ENCODE results near the gene TMEM245. TPM values are rescaled to one million over a fixed set of nuclear protein-coding genes. Genes with fewer than 3 reads are reported as not detected.

Gene TMEM245
- total and polyA plus RNA-seq, 2 donors (not counting 1 experiment from before 2014, with no cell fraction given): 6.3 to 34.3 TPM

DNA sequence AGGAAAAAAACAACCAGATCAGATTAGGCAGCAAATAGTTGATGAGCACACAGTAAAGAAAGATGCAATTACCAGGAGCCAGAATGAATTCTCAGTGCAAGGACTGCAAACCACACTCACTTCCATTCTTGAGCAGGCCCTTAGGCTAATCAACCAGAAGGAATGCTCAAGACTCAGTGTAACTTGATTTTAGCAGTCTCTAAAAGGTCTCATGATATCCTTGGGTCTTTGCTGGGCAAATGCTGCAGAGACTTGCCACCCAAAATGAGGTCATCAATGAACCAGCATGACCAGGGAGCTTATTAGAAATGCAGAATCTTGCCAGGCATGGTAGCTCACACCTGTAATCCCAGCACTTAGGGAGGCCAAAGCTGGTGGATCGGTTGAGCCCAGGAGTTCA, 20.1 kb upstream of the TMEM245 start:
- H3K4me2 ChIP-seq (replicated peaks; ENCODE audit: low read depth, low read length, poor library complexity, severe bottlenecking): no peak overlapping the region
- no peak overlapping the region for H3K27ac Mint-ChIP-seq
- no peak overlapping the region for H3K4me3 ChIP-seq (ENCODE audit: control extremely low read depth in 1 of 5, extremely low read depth in 1 of 5, insufficient read depth in 1 of 5, low read depth in 2 of 5, low read length in 4 of 5)
- H3K27me3 ChIP-seq (replicated peaks in 1 of 4; ENCODE audit: control extremely low read depth in 1 of 4, control insufficient read depth in 3 of 4, insufficient read depth in 4 of 4, low read length in 3 of 4): no peaks in the 10 kb centered on the region
- POLR2A ChIA-PET: no interaction called here
- DNase-seq: no peak
- no peaks in the 10 kb centered on the region for H3K36me3 ChIP-seq (replicated peaks in 1 of 2; ENCODE audit: control extremely low read depth in 1 of 2, control insufficient read depth in 1 of 2, extremely low read depth in 1 of 2, insufficient read depth in 2 of 2, low read length in 1 of 2)
- no peak overlapping the region for H3K4me3 Mint-ChIP-seq
- H3K27me3 Mint-ChIP-seq: peaks cover 20% of the 10 kb centered on the region
- no peak for ATAC-seq (ENCODE audit: low read depth)
- no peaks in the 10 kb centered on the region for H3K9me3 Mint-ChIP-seq (ENCODE audit: insufficient read depth)
- TF ChIP-seq EZH2 (IDR thresholded peaks at IDR 0.05; ENCODE audit: borderline replicate concordance, insufficient read depth, low read depth, low read length, poor library complexity, severe bottlenecking) (no peak), CTCF (IDR thresholded peaks at IDR 0.05) (no peak)
- intact Hi-C loops (cut with micrococcal nuclease): no loop called here
- no peak overlapping the region for H2AFZ ChIP-seq (ENCODE audit: insufficient read depth, low read depth, low read length, poor library complexity, severe bottlenecking)
- no peaks in the 10 kb centered on the region for H4K20me1 ChIP-seq (ENCODE audit: control insufficient read depth, insufficient read depth, low read length, poor library complexity, severe bottlenecking)
- no peak overlapping the region for H3K27ac ChIP-seq (ENCODE audit: low read length in 2 of 2)
- no peaks in the 10 kb centered on the region for H3K4me1 ChIP-seq (ENCODE audit: control insufficient read depth in 2 of 2, insufficient read depth in 2 of 2, low read length in 2 of 2)
- no peaks in the 10 kb centered on the region for H3K9me3 ChIP-seq (ENCODE audit: control extremely low read depth in 1 of 3, control insufficient read depth in 2 of 3, insufficient read depth in 1 of 3, low read length in 2 of 3)
- no peak overlapping the region for H3K9ac ChIP-seq (ENCODE audit: low read length)
- CTCF ChIA-PET: no interaction called here
- H3K4me1 Mint-ChIP-seq: peaks cover 1% of the 10 kb centered on the region
- 100% methylated on average over 1 of the region's 1 CpG for WGBS (ENCODE audit: insufficient coverage)
- H3K79me2 ChIP-seq (ENCODE audit: control insufficient read depth, insufficient read depth, low read length): no peaks in the 10 kb centered on the region

DNA sequence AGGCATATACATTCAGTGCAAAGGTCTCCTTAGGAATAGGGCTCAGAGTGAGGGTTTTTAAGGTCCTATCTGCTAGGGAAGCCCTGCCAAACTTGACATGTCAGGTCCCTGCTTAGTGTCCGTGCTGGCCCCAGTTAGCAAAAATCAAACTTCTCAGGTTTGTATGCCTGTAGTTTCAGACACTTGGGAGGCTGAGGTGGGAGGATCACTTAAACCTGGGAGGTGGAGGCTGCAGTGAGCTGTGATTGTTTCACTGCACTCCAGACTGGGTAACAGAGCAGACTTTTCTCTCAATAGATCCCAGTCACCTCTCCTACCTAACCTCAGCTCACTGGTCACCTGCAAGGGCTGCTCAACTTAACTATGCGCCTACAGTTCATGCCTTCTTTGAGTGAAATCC, 18.7 kb upstream of the TMEM245 start:
- H3K27me3 Mint-ChIP-seq: peaks cover 15% of the 10 kb centered on the region
- TF ChIP-seq EZH2 (IDR thresholded peaks at IDR 0.05; ENCODE audit: borderline replicate concordance, insufficient read depth, low read depth, low read length, poor library complexity, severe bottlenecking) (no peak), CTCF (IDR thresholded peaks at IDR 0.05) (no peak)
- Histone ChIP-seq H4K20me1 (ENCODE audit: control insufficient read depth, insufficient read depth, low read length, poor library complexity, severe bottlenecking) (no peaks in the 10 kb centered on the region), H2AFZ (ENCODE audit: insufficient read depth, low read depth, low read length, poor library complexity, severe bottlenecking) (no peak overlapping the region), H3K4me3 (ENCODE audit: control extremely low read depth in 1 of 5, extremely low read depth in 1 of 5, insufficient read depth in 1 of 5, low read depth in 2 of 5, low read length in 4 of 5) (no peak overlapping the region), H3K9me3 (ENCODE audit: control extremely low read depth in 1 of 3, control insufficient read depth in 2 of 3, insufficient read depth in 1 of 3, low read length in 2 of 3) (no peaks in the 10 kb centered on the region), H3K9ac (ENCODE audit: low read length) (no peak overlapping the region), H3K36me3 (replicated peaks in 1 of 2; ENCODE audit: control extremely low read depth in 1 of 2, control insufficient read depth in 1 of 2, extremely low read depth in 1 of 2, insufficient read depth in 2 of 2, low read length in 1 of 2) (no peaks in the 10 kb centered on the region), H3K4me1 (ENCODE audit: control insufficient read depth in 2 of 2, insufficient read depth in 2 of 2, low read length in 2 of 2) (no peaks in the 10 kb centered on the region), H3K4me2 (replicated peaks; ENCODE audit: low read depth, low read length, poor library complexity, severe bottlenecking) (no peak overlapping the region), H3K27me3 (replicated peaks in 1 of 4; ENCODE audit: control extremely low read depth in 1 of 4, control insufficient read depth in 3 of 4, insufficient read depth in 4 of 4, low read length in 3 of 4) (no peaks in the 10 kb centered on the region), H3K27ac (ENCODE audit: low read length in 2 of 2) (no peak overlapping the region), H3K79me2 (ENCODE audit: control insufficient read depth, insufficient read depth, low read length) (no peaks in the 10 kb centered on the region)
- POLR2A ChIA-PET: no interaction called here
- WGBS (ENCODE audit: insufficient coverage): 100% methylated on average over 1 of the region's 2 CpGs
- no peaks in the 10 kb centered on the region for H3K9me3 Mint-ChIP-seq (ENCODE audit: insufficient read depth)
- no peaks in the 10 kb centered on the region for H3K4me1 Mint-ChIP-seq
- CTCF ChIA-PET: no interaction called here
- DNase-seq (no peak), ATAC-seq (ENCODE audit: low read depth) (no peak)
- no peak overlapping the region for H3K27ac Mint-ChIP-seq
- H3K4me3 Mint-ChIP-seq: no peak overlapping the region
- intact Hi-C loops (cut with micrococcal nuclease): no loop called here
